ENCODE measurements around the gene GPR150.

The GPR150 gene

DNA sequence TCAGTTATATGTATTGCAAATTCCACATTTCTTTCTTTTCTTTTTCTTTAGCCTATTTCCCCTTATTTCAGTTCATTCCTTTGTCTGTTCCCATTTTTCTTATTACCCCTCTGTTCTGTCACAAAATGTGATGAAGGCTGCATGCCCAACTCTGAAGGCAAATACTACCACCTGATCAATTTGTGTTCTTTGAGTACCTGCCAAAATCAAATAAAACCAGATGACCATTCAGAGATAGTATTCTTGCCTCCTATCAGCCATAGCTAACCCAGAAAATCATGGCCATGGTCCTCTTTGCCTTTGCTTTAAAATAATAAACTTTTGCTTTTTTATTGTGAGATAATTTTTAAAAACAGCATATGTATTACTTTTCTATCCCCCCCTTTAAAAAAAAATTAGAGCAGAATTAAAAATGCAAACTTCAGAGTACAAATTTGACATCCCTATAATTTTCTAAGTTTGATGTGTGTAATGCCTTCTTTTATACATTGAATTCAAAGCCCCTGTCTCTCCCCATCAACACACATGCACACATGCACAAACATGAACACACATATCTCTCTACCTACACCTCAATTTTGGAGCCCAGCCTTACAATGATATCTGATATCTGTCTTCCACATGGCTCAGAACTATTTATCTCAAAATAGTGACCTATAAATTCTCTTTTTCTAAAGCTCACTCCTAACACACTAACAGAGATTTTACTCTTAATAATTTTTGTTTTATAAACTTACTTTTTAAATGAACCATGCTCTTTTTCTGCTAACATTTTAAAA, 30.1 kb downstream of the GPR150 start:
- TF ChIP-seq, protein P1, sequence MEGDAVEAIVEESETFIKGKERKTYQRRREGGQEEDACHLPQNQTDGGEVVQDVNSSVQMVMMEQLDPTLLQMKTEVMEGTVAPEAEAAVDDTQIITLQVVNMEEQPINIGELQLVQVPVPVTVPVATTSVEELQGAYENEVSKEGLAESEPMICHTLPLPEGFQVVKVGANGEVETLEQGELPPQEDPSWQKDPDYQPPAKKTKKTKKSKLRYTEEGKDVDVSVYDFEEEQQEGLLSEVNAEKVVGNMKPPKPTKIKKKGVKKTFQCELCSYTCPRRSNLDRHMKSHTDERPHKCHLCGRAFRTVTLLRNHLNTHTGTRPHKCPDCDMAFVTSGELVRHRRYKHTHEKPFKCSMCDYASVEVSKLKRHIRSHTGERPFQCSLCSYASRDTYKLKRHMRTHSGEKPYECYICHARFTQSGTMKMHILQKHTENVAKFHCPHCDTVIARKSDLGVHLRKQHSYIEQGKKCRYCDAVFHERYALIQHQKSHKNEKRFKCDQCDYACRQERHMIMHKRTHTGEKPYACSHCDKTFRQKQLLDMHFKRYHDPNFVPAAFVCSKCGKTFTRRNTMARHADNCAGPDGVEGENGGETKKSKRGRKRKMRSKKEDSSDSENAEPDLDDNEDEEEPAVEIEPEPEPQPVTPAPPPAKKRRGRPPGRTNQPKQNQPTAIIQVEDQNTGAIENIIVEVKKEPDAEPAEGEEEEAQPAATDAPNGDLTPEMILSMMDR (conservative IDR thresholded peaks at IDR 0.05; ENCODE audit: low read length), result no peak
- H3K4me3 ChIP-seq (ENCODE audit: low read length), result no peak overlapping the region
- no peak for DNase-seq (ENCODE audit: low read depth)

- H3K4me3 ChIP-seq (ENCODE audit: low read length), result no peak overlapping the region
- TF ChIP-seq, protein P1 (conservative IDR thresholded peaks at IDR 0.05; ENCODE audit: low read length), result no peak
- no peak for DNase-seq (ENCODE audit: low read depth)
Observed at GRCh38 chr5:95652849-95653248, 33.0 kb downstream of the GPR150 start.

DNA sequence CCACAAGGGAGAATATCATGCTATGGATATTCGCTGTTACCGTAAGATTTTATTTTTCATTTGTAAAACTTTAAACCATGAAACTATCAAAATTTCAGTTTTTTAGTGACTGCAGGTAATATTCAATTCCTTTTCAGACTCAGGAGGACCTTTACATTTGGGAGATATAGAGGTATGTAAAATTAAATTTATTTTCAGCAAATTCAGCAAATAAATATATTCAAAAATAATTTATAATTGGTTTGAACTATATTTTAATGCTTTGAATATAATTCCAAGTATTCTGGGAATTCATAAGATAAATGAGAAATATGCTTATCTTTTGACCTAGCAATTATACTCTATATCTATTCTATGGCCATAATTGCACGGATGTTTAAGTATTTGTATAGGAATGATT, 34.3 kb downstream of the GPR150 start:
- TF ChIP-seq, protein P1 (conservative IDR thresholded peaks at IDR 0.05; ENCODE audit: low read length), result no peak
- no peak for DNase-seq (ENCODE audit: low read depth)
- H3K4me3 ChIP-seq (ENCODE audit: low read length), result no peak overlapping the region

DNA sequence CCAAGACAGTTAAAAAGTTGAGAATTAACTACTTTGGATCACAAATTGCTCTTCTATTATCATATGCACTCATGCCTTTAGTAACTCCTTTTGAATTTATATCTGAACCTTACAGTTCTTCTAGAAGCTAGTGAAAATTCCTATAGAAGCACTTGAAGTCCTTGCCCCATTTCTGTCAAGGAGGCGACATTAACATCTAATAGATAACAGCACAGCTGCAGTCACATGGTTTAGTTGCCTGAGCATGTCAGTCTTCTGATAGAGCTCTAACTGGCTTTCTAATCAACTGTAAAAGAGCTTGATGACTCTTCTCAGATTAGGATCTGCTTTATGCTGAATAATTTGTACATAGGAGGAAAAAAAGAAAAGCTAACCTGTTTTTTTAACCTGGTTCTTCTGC, 35.7 kb downstream of the GPR150 start:
- no peak overlapping the region for H3K4me3 ChIP-seq (ENCODE audit: low read length)
- no peak for DNase-seq (ENCODE audit: low read depth)
- TF ChIP-seq, protein P1 (conservative IDR thresholded peaks at IDR 0.05; ENCODE audit: low read length), result no peak

DNA sequence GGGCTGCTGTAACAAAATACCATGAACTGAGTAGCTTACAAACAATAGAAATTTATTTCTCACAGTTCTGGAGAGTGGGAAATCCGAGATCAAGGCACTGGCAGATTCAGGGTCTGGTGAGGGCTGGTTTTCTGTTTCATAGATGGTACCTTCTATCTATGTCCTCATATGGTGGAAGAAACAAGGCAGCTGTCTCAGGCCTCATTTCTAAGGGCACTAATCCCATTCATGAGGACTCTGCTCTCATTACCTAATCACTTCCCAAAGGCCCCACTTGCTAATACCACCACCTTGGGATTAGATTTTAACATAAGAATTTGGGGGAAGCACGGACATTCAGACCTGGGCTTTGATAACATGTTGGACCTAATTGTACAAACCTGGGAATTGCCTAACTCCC, 40.2 kb downstream of the GPR150 start:
- no peak for DNase-seq (ENCODE audit: low read depth)
- no peak overlapping the region for H3K4me3 ChIP-seq (ENCODE audit: low read length)
- TF ChIP-seq, protein P1 (conservative IDR thresholded peaks at IDR 0.05; ENCODE audit: low read length), result no peak

GRCh38 chr5:95662946-95663345, 43.1 kb downstream of the GPR150 start:
- TF ChIP-seq, protein P1 (conservative IDR thresholded peaks at IDR 0.05; ENCODE audit: low read length), result no peak
- H3K4me3 ChIP-seq (ENCODE audit: low read length), result no peak overlapping the region
- no peak for DNase-seq (ENCODE audit: low read depth)

DNA sequence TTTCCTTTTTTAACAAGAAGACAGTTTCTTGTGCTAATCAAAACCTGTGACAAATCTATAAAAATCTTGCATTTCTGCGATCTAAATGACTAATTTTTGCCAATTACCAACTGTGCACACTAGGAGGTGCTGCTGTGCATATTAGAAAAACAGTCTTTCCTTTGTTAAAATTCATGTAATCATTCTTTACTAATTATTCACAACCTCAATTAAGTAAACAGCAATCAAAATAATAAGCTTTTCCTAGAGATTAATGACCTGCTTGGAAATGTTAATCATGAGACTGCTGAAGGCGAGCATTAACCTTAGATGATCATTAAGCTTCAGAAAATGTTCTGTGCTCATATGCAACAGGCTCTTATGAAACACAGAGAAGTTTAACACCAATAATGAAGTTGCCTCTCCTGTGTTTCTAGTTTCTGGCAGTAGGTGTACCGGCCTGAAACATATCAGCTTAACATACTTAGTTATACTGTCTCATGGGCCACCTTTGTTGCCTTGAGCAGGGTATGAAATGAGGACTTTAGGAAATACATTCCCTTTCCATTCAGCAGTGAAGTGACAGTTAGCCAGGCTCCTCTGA, 44.4 kb downstream of the GPR150 start:
- TF ChIP-seq, protein P1 (conservative IDR thresholded peaks at IDR 0.05; ENCODE audit: low read length), result peak; percentile 91
- DNase-seq (ENCODE audit: low read depth), result peak; percentile 42
- no peak overlapping the region for H3K4me3 ChIP-seq (ENCODE audit: low read length)

All from AG10803 (cell line).